T-helper 1 cell treated with Interleukin-12 subunit alpha and Interleukin-12 subunit beta and Interleukin-4 antibody, amounts not matched to agents 30 μg/mL and 1 μg/mL, for 36 hours (primary cell): ENCODE measurements around the gene PRR13.
A peak's percentile ranks its signal among the peaks of the same experiment; 100 is the strongest.
"Not testable (repeated sequence)": the region's sequence is repeated elsewhere in the genome, so short reads cannot be mapped to it uniquely, and the experiment has no call there.

Experiments
- H3K27ac Mint-ChIP-seq: one replicate; pipeline ENCODE4 v1.8.0; 2021; ENCODE audit warnings: mild to moderate bottlenecking, mixed read lengths
- H3K27me3 Mint-ChIP-seq: one replicate; pipeline ENCODE4 v1.8.0; 2021; ENCODE audit warnings: low read depth, mixed read lengths
- H3K36me3 Mint-ChIP-seq: one replicate; pipeline ENCODE4 v1.8.0; 2021; ENCODE audit warnings: low read depth, mixed read lengths
- H3K4me1 Mint-ChIP-seq: one replicate; pipeline ENCODE4 v1.8.0; 2021; ENCODE audit warnings: low read depth, mixed read lengths
- H3K4me3 Mint-ChIP-seq: one replicate; pipeline ENCODE4 v1.8.0; 2021; ENCODE audit warnings: mild to moderate bottlenecking, moderate library complexity, mixed read lengths
- H3K9me3 Mint-ChIP-seq: one replicate; pipeline ENCODE4 v1.8.0; 2021; ENCODE audit warnings: mixed read lengths

Gene PRR13

GRCh38 chr12:53424626-53425514 lies 16.7 kb upstream of the PRR13 start:
- Mint-ChIP-seq H3K27me3 (no peaks in the 10 kb centered on the region), H3K27ac (no peak overlapping the region), H3K4me3 (no peak overlapping the region), H3K36me3 (no peaks in the 10 kb centered on the region), H3K9me3 (no peaks in the 10 kb centered on the region), H3K4me1 (peaks cover 9% of the 10 kb centered on the region)

- Mint-ChIP-seq H3K27me3 (no peaks in the 10 kb centered on the region), H3K4me3 (no peak overlapping the region), H3K4me1 (peaks cover 8% of the 10 kb centered on the region), H3K9me3 (no peaks in the 10 kb centered on the region), H3K27ac (peak overlapping the region; percentile 53), H3K36me3 (no peaks in the 10 kb centered on the region)
Measured at GRCh38 chr12:53425515-53426150, 15.9 kb upstream of the PRR13 start.

DNA sequence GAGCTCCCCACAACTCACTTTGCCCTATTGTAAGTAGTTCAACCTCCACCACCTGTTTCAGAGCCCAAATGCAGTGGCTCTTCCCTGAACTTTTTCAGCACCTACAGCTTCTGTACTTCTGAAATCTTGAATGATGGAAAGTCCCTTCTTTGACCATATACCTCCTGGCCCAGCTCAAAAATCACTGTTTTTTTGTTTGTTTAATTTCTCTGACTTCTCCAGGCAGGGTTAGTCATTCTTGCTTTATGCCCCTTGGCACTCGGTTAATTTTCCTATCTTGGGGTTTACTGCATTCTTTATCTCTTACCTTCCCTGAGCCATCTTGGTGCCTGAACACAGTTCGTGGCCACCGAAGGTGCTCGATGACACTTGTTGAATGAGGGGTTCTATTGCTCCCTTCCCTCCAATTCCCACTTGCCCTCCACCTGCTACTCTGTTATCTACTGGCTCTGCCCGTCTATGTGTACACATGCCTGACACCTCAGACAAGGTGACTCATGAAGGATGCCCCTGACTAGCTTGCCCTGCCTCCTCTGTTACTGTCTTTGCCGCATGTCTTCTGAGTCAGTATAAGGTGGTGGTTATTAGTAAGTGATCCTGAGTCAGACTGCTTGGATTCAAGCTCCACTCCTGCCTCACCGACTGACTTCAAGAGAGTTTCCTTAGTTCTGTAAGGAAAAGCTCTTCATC lies 13.5 kb upstream of the PRR13 start:
- H3K27me3 Mint-ChIP-seq, result no peaks in the 10 kb centered on the region

DNA sequence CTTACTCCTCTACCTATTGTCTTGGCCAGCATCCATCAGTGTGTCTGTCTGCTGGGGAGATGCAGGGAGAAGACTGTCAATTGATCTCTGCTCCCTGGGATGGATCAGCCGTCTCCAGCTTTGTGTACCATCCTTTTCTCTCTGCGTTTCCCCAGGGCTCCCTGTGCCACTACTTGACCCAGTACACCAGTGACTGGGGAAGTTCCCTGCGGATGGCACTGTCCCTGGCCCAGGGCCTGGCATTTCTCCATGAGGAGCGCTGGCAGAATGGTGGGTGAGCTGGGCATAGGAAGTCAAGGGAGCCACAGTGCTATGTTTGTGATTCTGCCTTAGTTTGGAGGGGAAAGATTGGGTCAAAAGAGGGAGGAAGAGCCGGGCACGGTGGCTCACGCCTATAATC lies 12.8 kb upstream of the PRR13 start:
- Mint-ChIP-seq H3K36me3 (no peaks in the 10 kb centered on the region), H3K4me3 (no peak overlapping the region), H3K27me3 (no peaks in the 10 kb centered on the region), H3K27ac (no peak overlapping the region), H3K9me3 (no peaks in the 10 kb centered on the region), H3K4me1 (peaks cover 3% of the 10 kb centered on the region)

More for the DNA sequence above, 13.5 kb upstream of the PRR13 start:
- H3K9me3 Mint-ChIP-seq, result no peaks in the 10 kb centered on the region
- no peak overlapping the region for H3K4me3 Mint-ChIP-seq
- no peaks in the 10 kb centered on the region for H3K36me3 Mint-ChIP-seq
- H3K27ac Mint-ChIP-seq, result no peak overlapping the region
- peaks cover 3% of the 10 kb centered on the region for H3K4me1 Mint-ChIP-seq

- Mint-ChIP-seq H3K27me3 (no peaks in the 10 kb centered on the region), H3K27ac (no peak overlapping the region), H3K4me1 (peaks cover 3% of the 10 kb centered on the region), H3K4me3 (no peak overlapping the region), H3K36me3 (no peaks in the 10 kb centered on the region), H3K9me3 (no peaks in the 10 kb centered on the region)
Measured at GRCh38 chr12:53430116-53430515, 11.4 kb upstream of the PRR13 start.

DNA sequence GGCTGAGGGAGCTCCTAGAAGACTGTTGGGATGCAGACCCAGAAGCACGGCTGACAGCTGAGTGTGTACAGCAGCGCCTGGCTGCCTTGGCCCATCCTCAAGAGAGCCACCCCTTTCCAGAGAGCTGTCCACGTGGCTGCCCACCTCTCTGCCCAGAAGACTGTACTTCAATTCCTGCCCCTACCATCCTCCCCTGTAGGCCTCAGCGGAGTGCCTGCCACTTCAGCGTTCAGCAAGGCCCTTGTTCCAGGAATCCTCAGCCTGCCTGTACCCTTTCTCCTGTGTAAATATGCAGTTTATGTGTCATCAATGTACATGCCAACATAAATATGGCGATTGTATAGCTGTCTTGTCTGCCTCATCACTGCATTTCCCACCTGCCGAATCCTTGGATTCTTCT lies 10.3 kb upstream of the PRR13 start:
- H3K9me3 Mint-ChIP-seq, result no peaks in the 10 kb centered on the region
- H3K4me3 Mint-ChIP-seq, result no peak overlapping the region
- H3K27me3 Mint-ChIP-seq, result no peaks in the 10 kb centered on the region
- no peaks in the 10 kb centered on the region for H3K36me3 Mint-ChIP-seq
- no peak overlapping the region for H3K27ac Mint-ChIP-seq
- H3K4me1 Mint-ChIP-seq, result peaks cover 3% of the 10 kb centered on the region

GRCh38 chr12:53435326-53435725 lies 6.2 kb upstream of the PRR13 start:
- H3K4me1 Mint-ChIP-seq, H3K9me3 Mint-ChIP-seq, H3K4me3 Mint-ChIP-seq, H3K27ac Mint-ChIP-seq, H3K27me3 Mint-ChIP-seq, H3K36me3 Mint-ChIP-seq: not testable (repeated sequence)

- Mint-ChIP-seq H3K36me3 (peaks cover 18% of the 10 kb centered on the region), H3K4me1 (peaks cover 19% of the 10 kb centered on the region)
- not testable (repeated sequence) for H3K9me3 Mint-ChIP-seq, H3K27ac Mint-ChIP-seq, H3K4me3 Mint-ChIP-seq, H3K27me3 Mint-ChIP-seq
Measured at GRCh38 chr12:53439582-53439981, 2.0 kb upstream of the PRR13 start.

GRCh38 chr12:53443955-53444354 lies 2.4 kb downstream of the PRR13 start:
- peak overlapping the region; percentile 50 for H3K4me3 Mint-ChIP-seq
- H3K27me3 Mint-ChIP-seq, result no peaks in the 10 kb centered on the region
- H3K9me3 Mint-ChIP-seq, result no peaks in the 10 kb centered on the region
- H3K4me1 Mint-ChIP-seq, result peaks cover 36% of the 10 kb centered on the region
- no peak overlapping the region for H3K27ac Mint-ChIP-seq
- peaks cover 44% of the 10 kb centered on the region for H3K36me3 Mint-ChIP-seq

GRCh38 chr12:53444593-53445325 lies 3.2 kb downstream of the PRR13 start:
- H3K4me3 Mint-ChIP-seq, H3K9me3 Mint-ChIP-seq, H3K27me3 Mint-ChIP-seq, H3K27ac Mint-ChIP-seq: not testable (repeated sequence)
- Mint-ChIP-seq H3K4me1 (peaks cover 35% of the 10 kb centered on the region), H3K36me3 (peaks cover 44% of the 10 kb centered on the region)

DNA sequence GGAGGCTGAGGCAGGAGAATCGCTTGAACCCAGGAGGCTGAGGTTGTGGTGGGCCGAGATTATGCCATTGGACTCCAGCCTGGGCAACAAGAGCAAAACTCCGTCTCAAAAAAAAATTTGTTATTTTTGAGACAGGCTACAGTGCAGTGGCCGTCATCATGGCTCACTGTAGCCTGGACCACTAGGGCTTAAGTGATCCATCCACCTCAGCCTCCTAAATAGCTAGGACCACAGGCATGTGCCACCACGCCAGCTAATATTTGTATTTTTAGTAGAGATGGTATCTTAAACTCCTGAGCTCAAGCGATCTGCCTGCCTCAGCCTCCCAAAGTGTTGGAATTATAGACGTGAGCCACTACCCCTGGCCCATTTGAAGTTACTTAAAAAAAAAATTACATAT lies 9.4 kb downstream of the PRR13 start:
- H3K27ac Mint-ChIP-seq, result no peak overlapping the region
- no peaks in the 10 kb centered on the region for H3K27me3 Mint-ChIP-seq
- H3K36me3 Mint-ChIP-seq, result peaks cover 47% of the 10 kb centered on the region
- no peak overlapping the region for H3K4me3 Mint-ChIP-seq
- H3K9me3 Mint-ChIP-seq, result no peaks in the 10 kb centered on the region
- peaks cover 36% of the 10 kb centered on the region for H3K4me1 Mint-ChIP-seq

- Mint-ChIP-seq H3K36me3 (peaks cover 46% of the 10 kb centered on the region), H3K27ac (peak within 1 kb of the TSS; percentile 100), H3K4me1 (peaks cover 34% of the 10 kb centered on the region), H3K4me3 (peak within 1 kb of the TSS; percentile 99), H3K27me3 (no peaks in the 10 kb centered on the region), H3K9me3 (no peaks in the 10 kb centered on the region)
Measured at GRCh38 chr12:53451661-53452158, 10.2 kb downstream of the PRR13 start, which contains the start of gene PCBP2. Gene PCBP2 (plus strand): TSS chr12:53452102. CDS start chr12:53454801, 2,699 bp downstream.

GRCh38 chr12:53452159-53453077 lies 10.9 kb downstream of the PRR13 start:
- Mint-ChIP-seq H3K27me3 (no peaks in the 10 kb centered on the region), H3K4me3 (peak overlapping the region; percentile 99), H3K27ac (peak overlapping the region; percentile 100), H3K4me1 (peaks cover 34% of the 10 kb centered on the region), H3K9me3 (no peaks in the 10 kb centered on the region), H3K36me3 (peaks cover 45% of the 10 kb centered on the region)
